ENCODE data around the gene MEGF11.
"Not testable (repeated sequence)": the region's sequence is repeated elsewhere in the genome, so short reads cannot be mapped to it uniquely, and the experiment has no call there.

MEGF11 gene

DNA sequence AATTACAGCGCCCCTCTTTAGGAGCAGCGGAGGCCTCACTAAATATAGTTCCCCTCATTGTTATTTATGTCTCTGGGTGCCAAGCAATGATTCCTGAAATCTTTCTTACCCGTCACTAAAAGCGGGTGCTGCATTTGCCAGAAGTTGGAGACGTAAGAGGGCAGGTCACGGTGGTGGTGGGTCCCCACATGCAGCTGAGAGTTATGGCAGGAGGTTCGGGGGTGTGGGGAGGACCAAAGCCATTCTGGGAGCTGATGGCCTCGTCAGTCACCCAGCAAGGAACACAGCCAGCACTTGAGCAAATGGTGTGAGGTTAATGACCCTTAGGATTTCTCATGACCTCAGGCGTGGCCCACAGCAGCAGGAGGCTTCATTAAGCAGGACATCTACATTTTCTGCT lies 255.1 kb downstream of the MEGF11 start:
- DNase-seq (ENCODE audit: low read depth) = no peak

GRCh38 chr15:65996901-65997300 lies 256.6 kb downstream of the MEGF11 start:
- no peak for DNase-seq (ENCODE audit: low read depth)

DNA sequence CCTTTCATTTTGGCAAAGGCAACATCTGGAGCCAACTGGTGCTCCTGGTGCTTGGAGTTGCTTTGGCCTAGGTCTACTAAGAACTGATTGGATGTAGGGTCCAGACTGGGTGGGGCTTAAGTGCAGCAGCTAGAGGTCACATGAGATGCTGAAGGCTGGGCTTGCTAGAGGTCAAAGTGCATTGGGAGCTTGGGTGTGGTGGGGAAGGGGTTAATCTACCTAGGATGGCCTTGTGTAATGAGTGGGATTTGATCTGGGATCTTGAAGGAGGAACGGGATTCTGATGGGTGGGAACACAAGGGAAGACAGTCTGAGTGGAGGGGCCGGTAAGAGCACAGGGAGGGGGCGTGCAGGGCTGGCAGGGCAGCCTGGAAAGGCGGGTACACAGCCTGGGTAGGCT lies 258.7 kb downstream of the MEGF11 start:
- no peak for DNase-seq (ENCODE audit: low read depth)

GRCh38 chr15:65993762-65994161 lies 259.8 kb downstream of the MEGF11 start:
- no peak for DNase-seq (ENCODE audit: low read depth)

DNA sequence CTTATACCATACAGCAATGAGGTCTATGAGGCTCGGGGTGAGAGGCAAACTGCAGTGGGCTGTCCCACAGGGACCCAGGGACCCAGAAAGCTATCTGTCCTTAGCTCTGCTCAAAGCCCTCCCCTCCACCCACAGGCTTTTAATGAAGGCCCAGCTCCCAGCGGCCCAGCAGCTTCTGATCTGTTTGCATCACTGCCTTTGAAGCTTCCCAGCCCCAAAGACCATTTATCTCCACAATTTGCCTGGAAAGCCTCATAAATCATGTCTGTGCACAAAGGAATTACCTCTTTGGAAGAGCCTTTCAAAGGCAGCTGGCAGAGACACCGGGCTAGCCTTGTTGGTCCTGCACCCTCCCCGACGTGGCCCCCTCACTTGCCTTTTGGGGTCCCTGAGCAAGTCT lies 260.3 kb downstream of the MEGF11 start:
- no peak for DNase-seq (ENCODE audit: low read depth)

- DNase-seq (ENCODE audit: low read depth) = no peak
Observed at GRCh38 chr15:65991721-65992483, 261.6 kb downstream of the MEGF11 start.

DNA sequence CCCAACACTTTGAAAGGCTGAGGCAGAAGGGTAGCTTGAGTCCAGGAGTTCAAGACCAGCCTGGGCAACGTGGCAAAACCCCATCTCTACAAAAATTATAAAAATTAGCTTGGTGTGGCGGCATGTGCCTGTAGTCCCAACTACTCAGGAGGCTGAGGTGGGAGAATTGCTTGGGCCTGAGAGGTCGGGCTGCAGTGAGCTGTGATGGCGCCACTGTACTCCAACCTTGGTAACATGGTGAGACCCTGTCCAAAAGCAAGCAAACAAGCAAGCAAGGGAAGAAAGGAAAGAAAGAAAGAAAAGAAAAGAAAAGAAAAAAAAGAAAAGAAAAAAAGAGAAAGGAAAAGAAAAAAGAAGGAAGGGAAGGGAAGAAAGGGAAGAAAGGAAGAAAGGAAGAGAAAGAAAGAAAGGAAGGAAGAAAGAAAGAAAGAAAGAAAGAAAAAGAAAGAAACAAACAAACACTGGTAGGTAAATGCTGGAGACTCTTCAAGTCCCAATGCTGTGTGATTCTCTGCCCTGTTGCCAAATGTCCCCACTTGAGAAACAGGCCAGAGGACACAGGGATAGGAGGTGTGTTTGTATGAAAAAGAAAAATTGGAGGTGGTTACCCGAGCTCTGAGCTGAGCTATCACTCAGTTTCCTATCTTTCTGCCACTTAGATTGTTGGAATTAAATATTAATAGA lies 263.1 kb downstream of the MEGF11 start:
- no peak for DNase-seq (ENCODE audit: low read depth)

- no peak for DNase-seq (ENCODE audit: low read depth)
Observed at GRCh38 chr15:65987100-65987499, 266.4 kb downstream of the MEGF11 start.

- DNase-seq (ENCODE audit: low read depth) = no peak
Observed at GRCh38 chr15:65986416-65986815, 267.1 kb downstream of the MEGF11 start.

GRCh38 chr15:65985387-65985786 lies 268.2 kb downstream of the MEGF11 start:
- no peak for DNase-seq (ENCODE audit: low read depth)

DNA sequence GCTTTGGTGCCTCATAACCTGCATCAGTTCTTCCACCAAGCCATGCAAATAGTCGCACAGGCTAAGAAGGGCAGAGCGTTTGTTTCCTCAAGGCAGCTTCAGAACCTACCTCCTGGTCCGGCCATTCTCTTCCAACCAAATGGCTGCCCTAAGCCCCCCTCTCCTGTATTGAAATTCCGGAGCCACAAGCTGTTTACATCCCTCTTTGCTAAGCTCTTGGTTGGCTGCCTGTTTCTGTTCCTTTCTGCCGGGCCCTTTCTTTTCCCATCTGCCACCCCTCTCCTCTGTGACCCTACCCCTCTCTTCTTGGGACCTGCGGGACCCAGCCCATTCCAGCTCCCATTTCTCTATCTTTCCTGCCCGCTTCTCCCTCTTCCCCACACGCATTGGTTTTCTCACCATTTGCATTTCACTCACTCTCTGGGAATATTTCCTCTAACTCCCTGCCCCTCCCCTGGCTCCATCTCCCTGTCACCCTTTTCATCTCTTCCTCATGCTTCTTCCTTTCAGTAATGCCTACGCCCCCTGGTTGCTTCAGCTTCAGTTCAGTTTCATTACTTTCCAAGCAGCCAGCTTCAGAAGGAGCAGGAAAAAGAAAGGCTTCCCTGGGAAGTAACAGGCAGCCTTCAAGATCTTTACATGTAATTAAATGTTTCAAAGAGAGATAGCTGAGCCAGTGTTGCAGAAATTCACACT lies 270.8 kb downstream of the MEGF11 start:
- DNase-seq (ENCODE audit: low read depth) = no peak

DNA sequence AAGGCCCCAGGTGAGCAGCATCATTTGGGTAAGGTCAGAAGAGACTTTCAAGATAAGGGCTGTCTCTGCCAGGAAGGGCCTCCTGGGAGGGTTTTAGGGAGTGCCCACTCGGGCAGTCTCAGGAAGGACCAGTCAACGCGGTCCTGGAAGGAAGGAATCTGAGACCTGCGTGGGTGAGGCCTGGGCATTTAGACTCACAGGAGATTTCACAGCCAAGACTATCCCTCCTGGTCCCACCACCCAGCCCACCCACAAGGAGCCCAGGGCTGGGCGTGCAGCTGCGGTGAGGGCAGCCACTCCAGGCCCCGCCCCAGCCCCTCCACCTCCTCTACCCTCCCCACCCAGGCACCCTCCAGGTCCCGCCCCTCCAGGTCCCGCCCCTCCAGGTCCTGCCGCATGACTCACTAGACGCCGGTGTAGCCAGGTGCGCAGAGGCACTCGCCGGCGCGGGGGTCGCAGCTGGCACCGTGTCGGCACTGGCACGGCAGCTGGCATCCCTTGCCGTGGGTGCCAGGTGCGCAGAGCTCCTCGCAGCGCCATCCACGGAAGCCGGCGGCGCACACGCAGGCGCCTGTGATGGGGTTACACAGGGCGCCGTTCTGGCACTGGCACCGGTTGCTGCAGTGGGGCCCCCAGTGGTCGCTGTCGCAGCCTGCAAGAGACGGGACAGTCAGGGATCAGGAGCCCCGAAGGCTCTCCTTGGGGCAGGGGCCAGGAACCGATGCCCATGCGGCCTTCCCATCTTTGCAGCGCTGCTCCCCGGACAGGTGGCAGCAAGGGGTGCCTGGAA lies 271.5 kb downstream of the MEGF11 start:
- DNase-seq (ENCODE audit: low read depth) = peak; percentile 22

DNA sequence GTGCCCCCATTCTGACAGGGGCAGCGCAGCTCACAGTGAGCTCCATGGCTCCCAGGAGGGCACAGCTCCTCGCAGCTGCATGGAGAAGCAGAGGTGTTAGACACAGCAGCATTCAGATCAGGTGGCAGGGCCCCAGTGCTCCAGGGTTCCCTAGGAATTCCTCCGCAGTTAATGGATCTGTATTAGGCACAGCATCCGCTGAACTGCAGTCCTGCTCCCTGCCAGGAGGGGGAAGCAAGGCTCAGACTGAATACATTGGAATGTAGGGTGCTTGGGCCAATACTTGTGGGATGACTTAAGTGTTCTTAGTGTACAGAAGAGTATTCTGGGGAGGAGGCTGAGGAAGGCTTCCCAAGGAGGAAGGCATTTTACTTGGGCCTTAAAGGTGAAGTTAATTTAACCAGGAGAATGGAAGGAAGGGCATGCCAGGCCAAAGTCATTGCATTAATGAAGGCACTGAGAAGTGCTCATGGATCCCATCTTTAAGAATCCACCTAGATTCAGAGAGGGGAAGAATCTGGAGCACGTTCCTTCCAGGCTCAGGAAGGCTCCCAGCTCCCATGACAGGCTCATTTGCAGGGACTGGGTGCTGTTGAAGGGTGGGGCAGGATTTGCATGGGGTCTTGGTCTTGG lies 272.6 kb downstream of the MEGF11 start:
- no peak for DNase-seq (ENCODE audit: low read depth)

GRCh38 chr15:65979837-65980236 lies 273.7 kb downstream of the MEGF11 start:
- no peak for DNase-seq (ENCODE audit: low read depth)

DNA sequence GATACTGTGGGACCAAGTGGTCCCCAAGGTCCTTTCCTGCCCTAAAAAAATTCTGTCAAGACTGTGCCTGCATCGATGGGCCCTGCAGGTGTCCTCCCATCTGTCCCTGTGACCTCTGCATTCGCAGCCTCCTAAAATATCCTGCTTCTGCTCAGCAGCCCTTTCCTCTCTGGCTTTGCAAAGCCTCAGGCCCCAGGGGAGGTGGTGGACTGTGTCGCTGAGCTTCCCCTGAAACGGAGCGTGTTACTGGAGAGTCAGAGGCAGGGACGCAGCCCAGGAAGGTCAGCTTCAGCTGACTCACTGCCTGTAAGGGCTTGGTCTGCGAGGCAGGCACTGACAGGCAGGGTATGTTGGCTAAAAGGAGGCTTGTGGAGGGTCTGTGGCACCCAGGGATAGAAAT lies 274.2 kb downstream of the MEGF11 start:
- DNase-seq (ENCODE audit: low read depth) = no peak

- no peak for DNase-seq (ENCODE audit: low read depth)
Observed at GRCh38 chr15:65978110-65978509, 275.4 kb downstream of the MEGF11 start.

- DNase-seq (ENCODE audit: low read depth) = not testable (repeated sequence)
Observed at GRCh38 chr15:65976196-65976595, 277.4 kb downstream of the MEGF11 start.

DNA sequence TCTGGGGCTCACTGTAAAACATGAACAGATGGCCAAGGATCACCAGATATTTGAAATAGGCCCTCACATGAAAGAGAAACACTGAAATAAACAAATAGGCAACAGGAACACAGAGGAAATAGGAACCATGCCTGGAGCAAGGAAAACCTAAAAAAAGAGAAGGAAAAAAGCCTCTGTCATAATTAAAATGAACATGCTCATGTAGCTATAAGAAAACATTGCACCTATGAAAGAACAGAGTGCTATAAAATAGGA lies 281.9 kb downstream of the MEGF11 start:
- no peak for DNase-seq (ENCODE audit: low read depth)

DNA sequence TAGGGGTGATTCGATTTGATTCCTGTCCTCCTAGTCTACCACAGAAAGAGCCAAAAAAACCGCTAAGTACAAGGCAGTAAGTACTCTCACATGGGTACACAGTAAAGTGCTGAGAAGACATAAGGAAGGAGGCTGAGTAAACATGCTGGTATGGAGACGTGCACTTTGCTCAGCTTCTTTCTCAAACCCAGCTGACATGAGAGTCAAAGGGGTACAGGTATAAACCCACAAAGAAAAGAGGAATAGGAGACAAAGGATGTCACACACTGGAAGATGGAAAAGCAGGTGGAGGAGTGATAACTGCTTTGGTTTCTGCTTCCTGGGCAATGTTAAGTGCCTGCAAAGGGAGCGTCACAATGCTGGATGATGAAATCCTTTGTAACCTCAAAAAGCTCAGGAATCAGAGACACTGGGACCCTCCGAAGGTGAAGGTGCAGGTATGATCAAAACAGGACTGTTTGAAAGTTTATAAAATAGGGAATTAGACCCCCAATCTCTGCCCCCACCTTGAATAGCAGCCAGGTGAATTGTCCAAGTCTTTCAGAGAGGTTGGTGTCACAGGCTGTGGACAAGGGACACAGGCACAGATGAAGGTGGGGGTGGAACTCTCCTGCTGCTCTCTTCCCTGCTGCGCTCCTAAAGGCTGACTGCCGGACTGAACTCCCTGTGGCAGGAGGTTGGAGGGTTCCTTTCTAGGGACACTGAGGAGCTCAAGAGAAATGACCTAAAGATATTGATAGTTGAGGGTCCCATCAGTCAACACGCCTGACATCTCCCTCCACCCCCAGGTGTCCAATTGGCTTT lies 282.4 kb downstream of the MEGF11 start:
- DNase-seq (ENCODE audit: low read depth) = no peak

- no peak for DNase-seq (ENCODE audit: low read depth)
Observed at GRCh38 chr15:65969865-65970816, 283.4 kb downstream of the MEGF11 start.

Data from stimulated activated CD8-positive, alpha-beta memory T cell treated with anti-CD3 and anti-CD28 coated beads, Interleukin-7, amount 100 ng/mL, for 24 hours (primary cell).